Fibroblast of peridontal ligament (primary cell): ENCODE measurements around the gene EHBP1.

Experiments used
- DNase-seq: peaks from one replicate; pipeline ENCODE4 v3.0.0-alpha.2; 2010; ENCODE audit errors: extremely low read depth

Gene EHBP1

GRCh38 chr2:63051042-63051794 lies 345.7 kb downstream of the EHBP1 start:
- no peak for DNase-seq

GRCh38 chr2:63051795-63052333 lies 346.4 kb downstream of the EHBP1 start:
- DNase-seq = no peak

DNA sequence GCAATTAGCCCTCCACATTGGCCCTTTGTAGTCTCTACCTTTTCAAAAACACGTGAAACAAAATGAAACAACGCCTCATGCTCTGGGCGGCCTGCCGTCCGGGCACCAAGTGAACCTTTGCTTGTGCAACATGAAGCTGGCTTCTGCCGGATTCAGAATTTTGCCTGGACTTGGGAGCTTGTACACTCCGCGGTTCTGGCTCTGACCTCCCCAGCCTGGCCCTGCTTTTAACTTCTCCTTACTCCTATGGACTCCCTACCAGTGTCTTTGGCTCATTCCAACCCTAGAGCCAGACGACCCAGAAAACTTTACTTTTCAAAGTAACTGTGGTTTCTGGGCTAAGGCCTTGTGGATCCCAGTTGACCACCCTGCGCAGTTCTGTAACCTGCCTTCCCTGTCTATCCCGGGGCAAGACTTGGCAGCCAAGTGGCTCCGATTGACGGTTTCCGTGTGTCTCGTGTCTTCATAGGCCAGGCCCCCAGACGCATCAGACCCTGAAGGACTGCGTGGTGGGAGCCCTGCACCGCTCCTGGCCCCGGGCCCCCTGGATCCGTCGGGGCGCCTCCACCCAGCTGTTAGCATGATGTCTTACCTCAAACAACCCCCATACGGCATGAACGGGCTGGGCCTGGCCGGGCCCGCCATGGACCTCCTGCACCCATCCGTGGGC lies 347.0 kb downstream of the EHBP1 start:
- no peak for DNase-seq

- no peak for DNase-seq
These were observed 347.8 kb downstream of the EHBP1 start for GRCh38 chr2:63053081-63053888.

- no peak for DNase-seq
These were observed 348.5 kb downstream of the EHBP1 start for GRCh38 chr2:63053889-63054602.

DNA sequence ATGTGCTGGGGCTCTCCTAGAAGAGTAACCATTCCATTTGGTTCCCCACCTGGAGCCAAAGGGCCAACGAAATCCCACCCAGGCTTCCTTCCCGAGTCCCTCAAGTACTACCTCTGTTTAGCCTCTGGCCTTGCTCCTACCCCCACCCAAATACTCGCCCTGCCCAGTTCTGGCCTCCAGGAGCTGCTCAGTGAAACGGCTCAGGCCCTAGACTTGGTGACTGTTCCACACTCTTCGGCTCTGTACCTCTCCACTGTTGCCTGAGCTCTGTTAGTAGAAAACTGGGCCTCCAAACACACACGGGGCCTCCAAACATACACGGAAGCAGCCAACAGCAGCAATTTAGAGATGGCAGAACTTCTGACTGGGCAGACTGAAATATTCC lies 349.3 kb downstream of the EHBP1 start:
- DNase-seq = no peak

DNA sequence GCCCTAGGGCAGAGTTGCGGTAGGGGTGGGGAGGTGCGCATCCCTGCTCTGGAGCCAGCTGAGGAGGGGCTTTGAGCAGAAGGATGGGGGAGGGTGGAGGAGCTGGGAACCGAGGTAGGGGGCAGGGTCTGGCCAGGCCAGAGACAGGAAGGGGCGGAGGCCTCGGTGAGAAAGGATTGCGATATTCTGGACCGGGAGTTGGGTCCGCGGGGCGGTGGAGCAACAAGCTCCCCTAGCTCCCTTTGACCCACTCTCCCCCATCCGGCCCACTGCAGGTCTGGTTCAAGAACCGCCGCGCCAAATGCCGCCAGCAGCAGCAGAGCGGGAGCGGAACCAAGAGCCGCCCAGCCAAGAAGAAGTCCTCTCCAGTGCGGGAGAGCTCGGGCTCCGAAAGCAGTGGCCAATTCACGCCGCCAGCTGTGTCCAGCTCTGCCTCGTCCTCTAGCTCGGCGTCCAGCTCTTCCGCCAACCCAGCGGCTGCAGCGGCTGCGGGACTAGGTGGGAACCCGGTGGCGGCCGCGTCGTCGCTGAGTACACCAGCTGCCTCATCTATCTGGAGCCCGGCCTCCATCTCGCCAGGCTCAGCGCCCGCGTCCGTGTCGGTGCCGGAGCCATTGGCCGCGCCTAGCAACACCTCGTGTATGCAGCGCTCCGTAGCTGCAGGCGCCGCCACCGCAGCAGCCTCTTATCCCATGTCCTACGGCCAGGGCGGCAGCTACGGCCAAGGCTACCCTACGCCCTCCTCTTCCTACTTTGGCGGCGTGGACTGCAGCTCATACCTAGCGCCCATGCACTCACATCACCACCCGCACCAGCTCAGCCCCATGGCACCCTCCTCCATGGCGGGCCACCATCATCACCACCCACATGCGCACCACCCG lies 350.0 kb downstream of the EHBP1 start:
- no peak for DNase-seq

- DNase-seq = no peak
These were observed 350.9 kb downstream of the EHBP1 start for GRCh38 chr2:63056107-63057050.

GRCh38 chr2:63057249-63058143 lies 352.0 kb downstream of the EHBP1 start:
- no peak for DNase-seq

- peak; percentile 46 for DNase-seq
These were observed 352.8 kb downstream of the EHBP1 start for GRCh38 chr2:63058144-63058920.

GRCh38 chr2:63058921-63059792 lies 353.6 kb downstream of the EHBP1 start:
- no peak for DNase-seq

DNA sequence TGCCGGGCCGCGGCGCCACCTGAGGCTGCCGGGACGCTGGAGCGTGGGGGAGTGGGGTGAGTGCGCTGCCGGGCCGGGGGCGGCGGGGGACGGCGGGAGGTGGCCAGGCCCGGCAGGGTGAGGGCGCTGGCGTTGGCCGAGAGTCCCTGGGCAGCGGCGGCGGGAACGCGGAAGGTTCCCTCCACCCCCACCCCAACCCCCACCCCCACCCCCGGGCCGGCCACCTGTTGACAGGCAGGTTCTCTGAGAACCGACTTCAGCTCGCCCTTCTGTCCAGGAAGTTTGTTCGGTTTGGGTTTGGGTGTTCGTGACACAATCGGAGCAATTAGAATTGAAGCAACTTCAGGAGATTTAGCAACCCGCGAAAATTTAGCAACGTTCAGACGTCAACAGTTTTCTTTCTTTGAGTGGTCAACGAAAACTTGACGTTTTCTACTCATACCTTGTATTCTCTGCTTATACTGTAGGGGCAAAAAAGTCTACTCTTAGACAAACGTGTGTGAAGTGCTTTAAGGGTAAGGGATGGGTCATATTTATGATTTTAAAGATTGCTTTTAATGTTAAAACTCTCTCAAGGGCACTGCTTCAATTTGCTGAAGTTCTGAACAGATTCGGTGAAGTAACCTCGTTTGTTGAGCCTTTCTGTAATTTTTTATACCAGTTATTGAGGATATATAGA lies 354.4 kb downstream of the EHBP1 start:
- DNase-seq = no peak

DNA sequence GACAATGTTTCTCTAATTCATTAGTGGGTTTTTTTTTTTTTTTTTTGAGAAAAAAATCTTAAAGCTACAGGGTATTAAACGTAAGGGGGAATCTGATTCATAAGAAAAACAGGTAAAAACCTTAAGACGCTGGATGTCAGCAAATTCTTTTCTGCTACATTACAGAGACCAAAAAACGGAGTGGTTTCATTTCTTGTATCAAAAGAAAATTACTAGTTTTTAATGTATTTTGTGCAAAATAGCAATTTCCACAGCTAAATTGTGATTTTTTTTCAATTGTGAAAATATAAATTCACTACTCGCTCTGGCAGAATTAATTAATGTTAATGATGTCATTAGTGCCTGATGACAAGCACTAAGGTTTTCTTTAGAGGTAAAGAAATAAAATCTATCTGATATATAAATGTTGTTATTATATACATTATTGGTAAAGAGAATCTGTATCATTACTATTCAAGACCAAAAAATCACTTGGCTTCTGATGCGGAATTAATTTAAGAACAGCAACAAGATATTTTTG lies 355.0 kb downstream of the EHBP1 start:
- no peak for DNase-seq

GRCh38 chr2:63064197-63064596 lies 358.7 kb downstream of the EHBP1 start:
- DNase-seq = no peak

DNA sequence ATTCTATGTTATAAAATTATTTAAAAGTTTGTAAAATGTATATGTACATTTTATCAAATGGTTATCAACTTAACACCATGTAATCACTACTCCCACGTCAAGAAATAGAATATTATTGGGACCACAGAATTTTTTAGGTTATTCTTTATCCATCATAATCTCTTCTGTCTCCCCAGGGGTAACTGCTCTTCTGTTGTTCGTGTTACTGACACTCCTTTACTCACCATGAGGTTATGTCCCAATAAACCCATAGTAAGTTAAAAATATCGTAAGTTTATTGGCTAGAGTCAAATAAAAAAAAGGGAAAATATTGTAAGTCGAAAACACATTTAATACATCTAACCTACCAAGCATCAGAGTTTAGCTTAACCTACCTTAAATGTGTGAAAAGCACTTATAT lies 359.1 kb downstream of the EHBP1 start:
- DNase-seq = no peak

DNA sequence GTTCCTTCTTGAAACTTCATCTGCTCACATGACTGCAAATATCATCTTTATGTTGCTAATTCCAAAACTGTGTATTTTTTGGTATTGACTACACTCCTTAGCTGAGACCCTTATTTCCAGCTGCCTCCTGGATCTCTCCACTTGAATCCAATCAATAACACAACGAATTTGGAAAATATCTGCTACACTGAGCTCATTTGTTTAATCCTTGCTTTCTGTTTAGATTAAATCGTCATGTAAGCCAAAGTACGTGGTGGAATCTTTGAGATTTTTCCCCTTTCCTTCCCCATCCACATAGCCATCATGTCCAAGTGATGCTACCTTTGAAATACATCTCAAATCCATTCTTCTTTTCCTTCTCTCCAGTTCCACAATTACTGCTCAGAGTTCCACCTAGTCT lies 360.8 kb downstream of the EHBP1 start:
- DNase-seq = no peak
